DND-41 (cell line): ENCODE measurements around the gene CTU2.

Experiments used
- CTCF ChIP-seq: IDR thresholded peaks from 2 replicates; pipeline ENCODE4 v1.5.1; 2012; ENCODE audit warnings: borderline replicate concordance, low read length, moderate library complexity, mild to moderate bottlenecking; ENCODE audit not compliant: poor library complexity, severe bottlenecking; ENCODE audit errors: extremely low read depth
- EZH2 ChIP-seq: IDR thresholded peaks from 3 replicates; pipeline ENCODE4 v1.6.1; 2012; ENCODE audit warnings: borderline replicate concordance, low read depth, mild to moderate bottlenecking, moderate library complexity, low read length, inconsistent platforms; ENCODE audit not compliant: severe bottlenecking

- TF ChIP-seq CTCF (no peak), EZH2 (no peak)
Observed at GRCh38 chr16:88750854-88751253, 44.6 kb downstream of the CTU2 start.
